Retina (tissue), 1 donor: ENCODE results near the gene GTF2H4.
"Not testable (repeated sequence)": the region's sequence is repeated elsewhere in the genome, so short reads cannot be mapped to it uniquely, and the experiment has no call there.

ENCODE experiments used
- DNase-seq: peaks from one replicate; pipeline ENCODE4 v3.0.0-alpha.2; 2016

Gene GTF2H4

GRCh38 chr6:30907758-30908591 lies at the start of gene GTF2H4:
TSS of gene GTF2H4 (plus strand) at chr6:30908207.
- DNase-seq: peak; percentile 96

GRCh38 chr6:30859726-30860125 lies 48.3 kb upstream of the GTF2H4 start:
- not testable (repeated sequence) for DNase-seq

GRCh38 chr6:30861257-30862048 lies 46.6 kb upstream of the GTF2H4 start:
- no peak for DNase-seq

- no peak for DNase-seq
Observed at GRCh38 chr6:30862156-30862875, 45.7 kb upstream of the GTF2H4 start.

GRCh38 chr6:30864325-30864724 lies 43.7 kb upstream of the GTF2H4 start:
- DNase-seq: no peak

GRCh38 chr6:30869241-30869749 lies 38.7 kb upstream of the GTF2H4 start:
- not testable (repeated sequence) for DNase-seq

- DNase-seq: no peak
Observed at GRCh38 chr6:30870546-30870945, 37.5 kb upstream of the GTF2H4 start.

GRCh38 chr6:30871592-30872183 lies 36.3 kb upstream of the GTF2H4 start:
- no peak for DNase-seq

- DNase-seq: no peak
Observed at GRCh38 chr6:30873137-30873640, 34.8 kb upstream of the GTF2H4 start.

- not testable (repeated sequence) for DNase-seq
Observed at GRCh38 chr6:30873795-30874194, 34.2 kb upstream of the GTF2H4 start.

GRCh38 chr6:30875244-30876038 lies 32.6 kb upstream of the GTF2H4 start:
- DNase-seq: no peak

- DNase-seq: no peak
Observed at GRCh38 chr6:30876039-30876730, 31.8 kb upstream of the GTF2H4 start.

- DNase-seq: peak; percentile 90
Observed at GRCh38 chr6:30877419-30878262, 30.4 kb upstream of the GTF2H4 start.

- DNase-seq: no peak
Observed at GRCh38 chr6:30879684-30880427, 28.2 kb upstream of the GTF2H4 start.

GRCh38 chr6:30880698-30881252 lies 27.2 kb upstream of the GTF2H4 start:
- DNase-seq: peak; percentile 95

- DNase-seq: peak; percentile 71
Observed at GRCh38 chr6:30881392-30882203, 26.4 kb upstream of the GTF2H4 start.

- no peak for DNase-seq
Observed at GRCh38 chr6:30882204-30882758, 25.7 kb upstream of the GTF2H4 start.
